NCI-H748 (cell line): Measurements from ENCODE around the gene S1PR4.
"Not testable (repeated sequence)": the region's sequence is repeated elsewhere in the genome, so short reads cannot be mapped to it uniquely, and the experiment has no call there.

ENCODE experiments used
- DNase-seq: peaks from one replicate; lab custom pipeline; 2025; ENCODE audit not compliant: unreplicated experiment; lab: John Stamatoyannopoulos, UW

Gene S1PR4

GRCh38 chr19:3178973-3179738 lies 587 bp downstream of the S1PR4 start:
- DNase-seq, result no peak

- DNase-seq, result no peak
These were observed 1.2 kb downstream of the S1PR4 start for GRCh38 chr19:3179739-3180293.

GRCh38 chr19:3183721-3184641 lies 5.4 kb downstream of the S1PR4 start:
- DNase-seq, result no peak

GRCh38 chr19:3184847-3185460 lies 6.4 kb downstream of the S1PR4 start:
- DNase-seq, result peak; percentile 73

- peak; percentile 87 for DNase-seq
These were observed 7.0 kb downstream of the S1PR4 start, which contains the start of gene NCLN for GRCh38 chr19:3185461-3186159. TSS of gene NCLN (plus strand) at chr19:3185930. CDS start at chr19:3186031, 101 bp downstream.

GRCh38 chr19:3186160-3186688 lies 7.7 kb downstream of the S1PR4 start:
- no peak for DNase-seq

GRCh38 chr19:3186891-3187661 lies 8.5 kb downstream of the S1PR4 start:
- DNase-seq, result no peak

GRCh38 chr19:3187662-3188511 lies 9.3 kb downstream of the S1PR4 start:
- no peak for DNase-seq

GRCh38 chr19:3188627-3189596 lies 10.3 kb downstream of the S1PR4 start:
- DNase-seq, result no peak

- DNase-seq, result no peak
These were observed 11.3 kb downstream of the S1PR4 start for GRCh38 chr19:3189702-3190469.

- DNase-seq, result no peak
These were observed 11.9 kb downstream of the S1PR4 start for GRCh38 chr19:3190470-3190770.

GRCh38 chr19:3190921-3191805 lies 12.6 kb downstream of the S1PR4 start:
- DNase-seq, result no peak

- not testable (repeated sequence) for DNase-seq
These were observed 13.2 kb downstream of the S1PR4 start for GRCh38 chr19:3191806-3192104.

GRCh38 chr19:3192228-3192635 lies 13.7 kb downstream of the S1PR4 start:
- DNase-seq, result no peak

GRCh38 chr19:3192684-3193083 lies 14.1 kb downstream of the S1PR4 start:
- DNase-seq, result no peak
